Pancreas (tissue), 10 donors: ENCODE data around the gene HLA-DQB2. TPM values are rescaled to one million over a fixed set of nuclear protein-coding genes. Genes with fewer than 3 reads are reported as not detected.

Experiments used
- ATAC-seq, 4 donors: fragments of 200-7000 bp; cut with Tn5 transposase; one replicate each; pipeline versions ENCODE4 v1.8.0 to v1.9.1; 2020; ENCODE audit warnings: mild to moderate bottlenecking in 4 of 4, moderate library complexity in 4 of 4
- DNase-seq, 6 donors: peaks; one replicate each; pipeline ENCODE4 v3.0.0-alpha.2; 2020
- FAIRE-seq: peaks from 2 replicates; lab custom pipeline; 2012; peaks lifted over from hg19 to GRCh38; lab: Jason Lieb, UNC
- H3K27ac ChIP-seq, 4 donors: fragments of 200-600 bp; sonication (generic); 1 replicate in 3 of 4; 2 replicates in 1 of 4; pipeline versions ENCODE4 v1.5.0 to v1.8.0; 2020
- H3K27me3 ChIP-seq, 4 donors: fragments of 200-600 bp; one replicate each; pipeline ENCODE4 v1.8.0; 2021
- H3K36me3 ChIP-seq, 3 donors: fragments of 200-600 bp; sonication (generic) in 1 of 3; one replicate each; pipeline versions ENCODE4 v1.5.0 to v1.8.0; 2020 to 2021
- H3K4me1 ChIP-seq, 3 donors: fragments of 200-600 bp; one replicate each; pipeline ENCODE4 v1.8.0; 2021
- H3K4me3 ChIP-seq, 4 donors: fragments of 200-600 bp; sonication (generic) in 2 of 4; one replicate each; pipeline versions ENCODE4 v1.5.0 to v1.8.0; 2020 to 2021
- H3K9me3 ChIP-seq, 4 donors: fragments of 200-600 bp; one replicate each; pipeline ENCODE4 v1.8.0; 2021
- WGBS, 2 donors: extraction: QIAGEN DNeasy Blood & Tissue Kit; methylation state at CpG; one replicate each; pipeline ENCODE4 v1.1.7; 2013; 5-methylcytosine and 5-hydroxymethylcytosine counted together
- intact Hi-C, 3 donors: fragments of 100-400 bp; cut with DNase I; formaldehyde crosslinking; loops; one replicate each; pipeline versions ENCODE4 v1.11.1 to v1.14.2; 2022
- polyA plus RNA-seq, 2 donors: library from polyadenylated mRNA; stranded (reverse); fragments of 200-250 nt; gene quantifications; one replicate each; pipeline ENCODE4 v1.2.3, GENCODE V29; 2013
- total RNA-seq, 6 donors: library from RNA; stranded (reverse); fragmentation: NEBNext Ultra II Directional in 4 of 6; extraction: Animal tissue kit (Norgen Biotek cat#: 25700) in 4 of 6; gene quantifications; one replicate each; pipeline versions ENCODE4 v1.2.1 to v1.2.4, GENCODE V29; 2021 to 2023
- TF ChIP-seq, protein P1 (sequence below), 4 donors: fragments of 200-600 bp; sonication (generic) in 3 of 4; IDR thresholded peaks; one replicate each; pipeline versions ENCODE4 v1.5.0 to v1.8.0; 2021; ENCODE audit warnings: antibody characterized with exemption in 4 of 4
- donor health status: healthy with polysubstance abuse.
- donor health status: DM: no; HTN: no; CAD: no; lungs with moderate emphysema.
- donor health status: DM: no; HTN: no; CAD: no.
- donor health status: control.
- donor health status: control.
- donor health status: Bipolar disorder and iron deficiency.
- donor health status: DM: yes; HTN: yes; CAD: no.
- donor health status: DM: no; HTN: no; CAD: no.
- donor health status: DM: no; HTN: no; CAD: no.
- donor health status: DM: yes; HTN: yes; CAD: no.

Gene HLA-DQB2
- total and polyA plus RNA-seq, 8 donors, result 0.35 to 3.8 (median 0.47) TPM; not detected in 3

DNA sequence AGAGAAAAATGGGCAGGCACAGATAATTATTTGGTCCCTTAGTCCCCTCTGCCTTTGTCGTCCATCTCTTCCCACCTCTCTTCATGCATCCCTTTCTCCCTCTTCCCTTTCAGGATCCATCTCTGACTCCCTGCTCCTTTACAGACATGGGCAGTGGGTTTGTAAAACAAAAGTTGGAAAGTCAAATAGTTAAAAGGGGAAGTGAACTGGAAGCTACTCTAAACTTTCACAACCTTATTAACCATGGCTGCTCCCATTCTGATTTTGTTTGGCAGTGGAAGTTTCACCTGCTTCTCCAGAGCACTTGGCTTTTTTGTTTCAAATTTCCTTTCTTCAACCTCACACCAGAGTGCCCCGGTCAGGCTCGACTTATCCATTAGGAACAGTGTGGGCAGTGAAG lies 21.0 kb downstream of the HLA-DQB2 start:
- DNase-seq (no peak), ATAC-seq (no peak), FAIRE-seq (no peak)
- Histone ChIP-seq H3K9me3 (no peaks in the 10 kb centered on the region), H3K27ac (no peak overlapping the region), H3K36me3 (no peaks in the 10 kb centered on the region), H3K4me3 (no peak overlapping the region), H3K27me3 (no peaks in the 10 kb centered on the region), H3K4me1 (no peaks in the 10 kb centered on the region)
- 77 to 85% methylated on average over 3 of the region's 3 CpGs for WGBS, 2 donors
- TF ChIP-seq, protein P1, sequence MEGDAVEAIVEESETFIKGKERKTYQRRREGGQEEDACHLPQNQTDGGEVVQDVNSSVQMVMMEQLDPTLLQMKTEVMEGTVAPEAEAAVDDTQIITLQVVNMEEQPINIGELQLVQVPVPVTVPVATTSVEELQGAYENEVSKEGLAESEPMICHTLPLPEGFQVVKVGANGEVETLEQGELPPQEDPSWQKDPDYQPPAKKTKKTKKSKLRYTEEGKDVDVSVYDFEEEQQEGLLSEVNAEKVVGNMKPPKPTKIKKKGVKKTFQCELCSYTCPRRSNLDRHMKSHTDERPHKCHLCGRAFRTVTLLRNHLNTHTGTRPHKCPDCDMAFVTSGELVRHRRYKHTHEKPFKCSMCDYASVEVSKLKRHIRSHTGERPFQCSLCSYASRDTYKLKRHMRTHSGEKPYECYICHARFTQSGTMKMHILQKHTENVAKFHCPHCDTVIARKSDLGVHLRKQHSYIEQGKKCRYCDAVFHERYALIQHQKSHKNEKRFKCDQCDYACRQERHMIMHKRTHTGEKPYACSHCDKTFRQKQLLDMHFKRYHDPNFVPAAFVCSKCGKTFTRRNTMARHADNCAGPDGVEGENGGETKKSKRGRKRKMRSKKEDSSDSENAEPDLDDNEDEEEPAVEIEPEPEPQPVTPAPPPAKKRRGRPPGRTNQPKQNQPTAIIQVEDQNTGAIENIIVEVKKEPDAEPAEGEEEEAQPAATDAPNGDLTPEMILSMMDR (IDR thresholded peaks at IDR 0.05), result no peak
- intact Hi-C loops, result no loop called here

DNA sequence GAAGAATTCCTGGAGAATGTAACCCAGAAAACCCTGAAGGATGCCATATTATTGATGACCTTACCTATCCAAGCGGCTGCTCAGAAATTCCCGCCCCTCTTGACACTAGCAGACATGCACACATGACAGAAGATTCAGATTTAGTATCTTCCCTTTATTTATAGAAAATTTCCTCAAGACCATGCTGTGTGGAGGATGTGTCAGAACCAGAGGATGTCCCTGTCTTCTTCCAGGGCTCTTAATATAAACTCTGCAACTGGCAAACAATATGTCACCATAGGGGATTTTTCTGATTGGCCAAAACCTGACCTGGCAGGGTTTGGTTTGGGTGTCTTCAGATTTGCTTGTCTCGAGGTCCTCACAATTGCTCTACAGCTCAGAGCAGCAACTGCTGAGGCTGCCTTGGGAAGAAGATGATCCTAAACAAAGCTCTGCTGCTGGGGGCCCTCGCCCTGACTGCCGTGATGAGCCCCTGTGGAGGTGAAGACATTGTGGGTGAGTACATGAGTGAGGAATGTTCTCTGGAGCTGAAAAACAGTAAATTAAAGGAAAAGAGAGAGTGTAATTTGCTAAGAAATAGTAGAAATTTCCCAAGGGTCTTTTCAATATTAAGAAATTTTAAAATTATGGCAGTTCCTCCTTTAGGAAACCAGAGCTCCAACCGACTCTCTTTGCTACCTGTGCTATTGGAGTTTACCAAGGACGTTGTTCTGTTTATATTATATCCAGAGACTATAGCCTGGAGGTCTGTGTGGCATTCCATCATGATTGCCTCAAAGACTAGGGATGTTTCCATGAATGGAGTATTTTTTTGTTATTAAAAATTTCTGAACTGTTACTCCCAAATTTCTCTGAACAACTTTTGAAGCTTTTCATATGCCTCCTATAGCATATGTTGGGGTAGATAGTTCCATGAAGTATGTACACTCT lies 22.0 kb downstream of the HLA-DQB2 start, which contains the start of gene HLA-DQA2:
Gene HLA-DQA2 (plus strand): TSS at position 361 of the 930 bp plus-strand sequence. CDS start 53 bp downstream, at position 414.
- FAIRE-seq (no peak), DNase-seq (no peak), ATAC-seq (no peak)
- intact Hi-C loops, result no loop called here
- Histone ChIP-seq H3K4me1 (no peaks in the 10 kb centered on the region), H3K27ac (no peak within 1 kb of the TSS), H3K27me3 (no peaks in the 10 kb centered on the region), H3K36me3 (no peaks in the 10 kb centered on the region), H3K4me3 (no peak within 1 kb of the TSS), H3K9me3 (no peaks in the 10 kb centered on the region)
- 64 to 65% methylated on average over 7 of the region's 7 CpGs for WGBS, 2 donors
- TF ChIP-seq, protein P1 (IDR thresholded peaks at IDR 0.05), result no peak

DNA sequence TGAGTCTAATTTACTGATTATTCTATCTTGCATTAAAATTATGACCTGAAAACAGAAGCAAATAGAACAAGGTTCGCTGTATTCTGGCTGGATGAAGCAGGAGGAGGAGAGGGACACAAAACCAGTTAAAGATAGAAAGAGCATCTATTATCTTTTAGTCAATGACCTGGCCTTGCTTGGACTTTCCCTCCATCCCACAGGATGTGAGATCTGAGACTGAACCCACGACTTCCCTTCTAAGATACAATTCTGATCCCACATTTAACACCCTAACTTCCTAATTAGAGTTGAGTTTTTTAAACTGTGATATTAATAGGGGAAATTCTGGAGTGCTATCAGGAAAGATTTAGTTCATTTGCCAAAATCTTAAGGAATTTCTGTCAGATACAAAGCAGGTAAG lies 25.2 kb downstream of the HLA-DQB2 start:
- Histone ChIP-seq H3K36me3 (no peaks in the 10 kb centered on the region), H3K4me1 (no peaks in the 10 kb centered on the region), H3K27ac (no peak overlapping the region), H3K27me3 (peaks cover 0 to 7% (median 0%) of the 10 kb centered on the region in 4 donors), H3K4me3 (no peak overlapping the region), H3K9me3 (no peaks in the 10 kb centered on the region)
- 36 to 47% methylated on average over 2 of the region's 2 CpGs for WGBS, 2 donors
- TF ChIP-seq, protein P1 (IDR thresholded peaks at IDR 0.05), result no peak
- intact Hi-C loops, result no loop called here
- DNase-seq, result no peak
- no peak for ATAC-seq
- no peak for FAIRE-seq

DNA sequence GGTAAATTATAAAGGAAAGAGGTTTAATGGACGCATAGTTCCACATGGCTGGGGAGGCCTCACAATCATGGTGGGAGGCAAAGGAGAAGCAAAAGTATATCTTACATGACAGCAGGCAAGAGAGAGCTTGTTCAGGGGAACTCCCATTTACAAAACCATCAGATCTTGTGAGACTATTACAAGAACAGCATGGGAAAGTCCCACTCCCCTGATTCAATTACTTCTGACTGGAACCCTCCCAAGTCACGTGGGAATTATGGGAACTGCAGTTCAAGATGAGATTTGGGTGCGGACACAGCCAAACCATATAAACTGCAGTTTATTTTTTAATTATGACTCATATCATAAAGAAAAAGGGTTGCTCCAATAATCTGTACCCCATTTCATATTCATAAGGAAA lies 44.5 kb downstream of the HLA-DQB2 start:
- Histone ChIP-seq H3K9me3 (no peaks in the 10 kb centered on the region), H3K27me3 (no peaks in the 10 kb centered on the region), H3K27ac (no peak overlapping the region), H3K4me3 (no peak overlapping the region), H3K4me1 (no peaks in the 10 kb centered on the region), H3K36me3 (no peaks in the 10 kb centered on the region)
- intact Hi-C loops, result no loop called here
- WGBS, 2 donors, result 59 to 72% methylated on average over 3 of the region's 3 CpGs
- DNase-seq, result no peak
- TF ChIP-seq, protein P1 (IDR thresholded peaks at IDR 0.05), result no peak
- no peak for FAIRE-seq
- ATAC-seq, result no peak

DNA sequence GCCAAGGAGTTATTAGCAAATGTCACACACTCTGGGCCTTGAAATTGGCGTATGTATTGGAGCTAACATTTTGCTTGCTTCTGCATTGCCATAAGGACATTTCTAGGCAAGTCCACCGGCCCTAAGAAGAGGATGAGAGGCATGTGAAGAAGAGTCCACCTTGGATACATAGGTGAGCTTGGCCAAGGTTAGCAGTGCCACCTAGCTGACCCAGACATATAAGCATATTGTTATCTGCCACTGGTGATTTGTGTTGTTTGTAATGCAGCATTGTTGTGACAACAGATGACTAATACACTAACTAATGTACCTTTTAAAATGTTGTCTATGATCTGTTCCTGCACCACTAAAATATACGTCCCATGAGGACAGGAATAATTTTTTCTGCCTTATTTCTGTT lies 46.9 kb downstream of the HLA-DQB2 start:
- no peak for ATAC-seq
- TF ChIP-seq, protein P1 (IDR thresholded peaks at IDR 0.05), result no peak
- no peak for FAIRE-seq

More for the DNA sequence above, 46.9 kb downstream of the HLA-DQB2 start:
- intact Hi-C loops, result no loop called here
- WGBS, 2 donors, result 80 to 85% methylated on average over 3 of the region's 3 CpGs
- Histone ChIP-seq H3K4me3 (no peak overlapping the region), H3K9me3 (no peaks in the 10 kb centered on the region), H3K27ac (no peak overlapping the region), H3K27me3 (no peaks in the 10 kb centered on the region), H3K4me1 (no peaks in the 10 kb centered on the region), H3K36me3 (no peaks in the 10 kb centered on the region)
- DNase-seq, result no peak
